HG03442 (cell line): ENCODE results near the gene RPAIN.

Source experiments
- ATAC-seq: cut with Tn5 transposase; IDR thresholded peaks from one replicate; pipeline ENCODE4 v1.9.1; 2021; ENCODE audit warnings: mild to moderate bottlenecking, moderate library complexity; ENCODE audit not compliant: unreplicated experiment

Gene RPAIN

GRCh38 chr17:5419959-5420653, at the start of gene RPAIN:
RPAIN (plus strand) TSS chr17:5420182; CDS start chr17:5420211, 29 bp downstream.
- ATAC-seq: peak; percentile 43

- no peak for ATAC-seq
Measured at GRCh38 chr17:5370411-5370810, 49.6 kb upstream of the RPAIN start.

GRCh38 chr17:5373112-5373511, 46.9 kb upstream of the RPAIN start:
- no peak for ATAC-seq

GRCh38 chr17:5378566-5379207, 41.3 kb upstream of the RPAIN start:
- ATAC-seq: no peak

- ATAC-seq: no peak
Measured at GRCh38 chr17:5379351-5380107, 40.5 kb upstream of the RPAIN start.

GRCh38 chr17:5380491-5381135, 39.4 kb upstream of the RPAIN start:
- no peak for ATAC-seq

- no peak for ATAC-seq
Measured at GRCh38 chr17:5381542-5381941, 38.4 kb upstream of the RPAIN start.

GRCh38 chr17:5391678-5392077, 28.3 kb upstream of the RPAIN start:
- ATAC-seq: no peak

GRCh38 chr17:5396612-5397011, 23.4 kb upstream of the RPAIN start:
- ATAC-seq: no peak

GRCh38 chr17:5399767-5400166, 20.2 kb upstream of the RPAIN start:
- ATAC-seq: no peak

- no peak for ATAC-seq
Measured at GRCh38 chr17:5405400-5405799, 14.6 kb upstream of the RPAIN start.

- no peak for ATAC-seq
Measured at GRCh38 chr17:5408186-5408585, 11.8 kb upstream of the RPAIN start.

- ATAC-seq: no peak
Measured at GRCh38 chr17:5410594-5411272, 9.2 kb upstream of the RPAIN start.

- ATAC-seq: no peak
Measured at GRCh38 chr17:5413682-5414081, 6.3 kb upstream of the RPAIN start.

- no peak for ATAC-seq
Measured at GRCh38 chr17:5416901-5417300, 3.1 kb upstream of the RPAIN start.

GRCh38 chr17:5418858-5419355, 1.1 kb upstream of the RPAIN start:
- peak; percentile 15 for ATAC-seq

GRCh38 chr17:5419356-5419958, 525 bp upstream of the RPAIN start, which contains the start of gene NUP88:
NUP88 (minus strand) TSS chr17:5419662; CDS start chr17:5419650, 12 bp downstream.
- peak; percentile 91 for ATAC-seq

GRCh38 chr17:5422505-5422904, 2.5 kb downstream of the RPAIN start:
- ATAC-seq: no peak

- no peak for ATAC-seq
Measured at GRCh38 chr17:5424909-5425308, 4.9 kb downstream of the RPAIN start.

- no peak for ATAC-seq
Measured at GRCh38 chr17:5425826-5426225, 5.8 kb downstream of the RPAIN start.
